Fibroblast of peridontal ligament (primary cell): ENCODE results near the gene SLC18A2.

Experiments
- DNase-seq: peaks from one replicate; pipeline ENCODE4 v3.0.0-alpha.2; 2010; ENCODE audit errors: extremely low read depth

SLC18A2 gene

GRCh38 chr10:117313641-117314040 is 72.7 kb downstream of the SLC18A2 start:
- DNase-seq = no peak

GRCh38 chr10:117316701-117317100 is 75.8 kb downstream of the SLC18A2 start:
- no peak for DNase-seq

- DNase-seq = peak; percentile 35
Observed at GRCh38 chr10:117318909-117319308, 78.0 kb downstream of the SLC18A2 start.

GRCh38 chr10:117320050-117320665 is 79.2 kb downstream of the SLC18A2 start:
- DNase-seq = peak; percentile 54

- peak; percentile 12 for DNase-seq
Observed at GRCh38 chr10:117322260-117322659, 81.3 kb downstream of the SLC18A2 start.

- no peak for DNase-seq
Observed at GRCh38 chr10:117324367-117324766, 83.5 kb downstream of the SLC18A2 start.

- DNase-seq = no peak
Observed at GRCh38 chr10:117327262-117327661, 86.3 kb downstream of the SLC18A2 start.
